Astrocyte of the cerebellum (primary cell): ENCODE measurements around the gene RO60.

ENCODE experiments used
- DNase-seq: peaks from one replicate; pipeline ENCODE4 v3.0.0-alpha.2; 2011; ENCODE audit warnings: low read depth
- H3K4me3 ChIP-seq: 2 replicates; pipeline ENCODE4 v1.5.1; 2011; ENCODE audit warnings: mild to moderate bottlenecking, low read depth, low read length, moderate library complexity
- in situ Hi-C: cut with HindIII; loops from 2 replicates; pipeline ENCODE4 v1.10.0; 2017; ENCODE audit warnings: low sequenced_read_pairs
- TF ChIP-seq, protein P1 (sequence below): IDR thresholded peaks from 2 replicates; pipeline ENCODE4 v1.5.1; 2012; ENCODE audit warnings: low read length, low read depth, moderate library complexity, mild to moderate bottlenecking; ENCODE audit errors: missing control alignments

Gene RO60

DNA sequence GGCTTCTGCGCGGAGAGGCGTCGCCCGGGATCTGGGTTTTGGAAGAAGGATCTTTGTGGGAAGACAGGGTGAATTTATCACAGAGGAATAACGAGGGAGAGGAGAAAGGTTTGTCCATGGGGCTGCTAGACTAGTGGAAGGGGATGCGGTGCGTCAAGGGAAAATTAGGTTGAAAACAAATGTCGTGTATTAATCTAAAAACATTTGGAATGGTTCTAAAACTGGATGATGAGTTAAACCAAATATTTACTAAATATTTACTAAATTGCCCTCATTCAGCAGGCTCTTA lies 647 bp downstream of the RO60 start:
- DNase-seq, result no peak
- peak overlapping the region; percentile 92 for H3K4me3 ChIP-seq
- TF ChIP-seq, protein P1, sequence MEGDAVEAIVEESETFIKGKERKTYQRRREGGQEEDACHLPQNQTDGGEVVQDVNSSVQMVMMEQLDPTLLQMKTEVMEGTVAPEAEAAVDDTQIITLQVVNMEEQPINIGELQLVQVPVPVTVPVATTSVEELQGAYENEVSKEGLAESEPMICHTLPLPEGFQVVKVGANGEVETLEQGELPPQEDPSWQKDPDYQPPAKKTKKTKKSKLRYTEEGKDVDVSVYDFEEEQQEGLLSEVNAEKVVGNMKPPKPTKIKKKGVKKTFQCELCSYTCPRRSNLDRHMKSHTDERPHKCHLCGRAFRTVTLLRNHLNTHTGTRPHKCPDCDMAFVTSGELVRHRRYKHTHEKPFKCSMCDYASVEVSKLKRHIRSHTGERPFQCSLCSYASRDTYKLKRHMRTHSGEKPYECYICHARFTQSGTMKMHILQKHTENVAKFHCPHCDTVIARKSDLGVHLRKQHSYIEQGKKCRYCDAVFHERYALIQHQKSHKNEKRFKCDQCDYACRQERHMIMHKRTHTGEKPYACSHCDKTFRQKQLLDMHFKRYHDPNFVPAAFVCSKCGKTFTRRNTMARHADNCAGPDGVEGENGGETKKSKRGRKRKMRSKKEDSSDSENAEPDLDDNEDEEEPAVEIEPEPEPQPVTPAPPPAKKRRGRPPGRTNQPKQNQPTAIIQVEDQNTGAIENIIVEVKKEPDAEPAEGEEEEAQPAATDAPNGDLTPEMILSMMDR, result no peak
- in situ Hi-C loops, result no loop called here

GRCh38 chr1:193060406-193060805 lies 994 bp downstream of the RO60 start:
- in situ Hi-C loops, result no loop called here
- DNase-seq, result no peak

GRCh38 chr1:193060938-193061337 lies 1.5 kb downstream of the RO60 start:
- peak overlapping the region; percentile 92 for H3K4me3 ChIP-seq
- in situ Hi-C loops, result no loop called here
- no peak for DNase-seq
- TF ChIP-seq, protein P1, result no peak

More at GRCh38 chr1:193060406-193060805, 994 bp downstream of the RO60 start:
- H3K4me3 ChIP-seq, result peak overlapping the region; percentile 92
- TF ChIP-seq, protein P1, result no peak

GRCh38 chr1:193062698-193063463 lies 3.5 kb downstream of the RO60 start:
- in situ Hi-C loops, result no loop called here
- no peak for DNase-seq
- H3K4me3 ChIP-seq, result no peak overlapping the region
- TF ChIP-seq, protein P1, result no peak

- TF ChIP-seq, protein P1, result no peak
- no peak overlapping the region for H3K4me3 ChIP-seq
- no peak for DNase-seq
- in situ Hi-C loops, result no loop called here
Measured at GRCh38 chr1:193065954-193066353, 6.5 kb downstream of the RO60 start.

DNA sequence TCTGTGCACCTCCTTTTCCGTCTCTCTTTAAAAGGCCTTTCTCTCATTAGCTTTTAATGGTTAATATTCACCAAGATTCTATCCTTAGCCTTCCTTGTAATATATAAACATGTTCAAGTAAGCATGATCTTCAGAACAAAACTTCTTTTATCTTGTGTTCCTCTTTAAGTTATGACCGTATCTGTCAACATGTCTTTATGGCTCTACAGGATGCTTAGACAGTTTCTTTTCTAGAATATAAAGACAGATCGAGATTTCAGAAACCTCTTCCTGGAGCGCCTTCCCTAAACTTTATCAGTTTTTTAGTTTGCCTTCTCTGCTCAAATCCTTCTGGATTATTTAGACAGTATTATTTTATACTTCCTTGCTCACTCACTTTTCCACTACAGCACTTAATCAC lies 7.2 kb downstream of the RO60 start:
- no peak overlapping the region for H3K4me3 ChIP-seq
- in situ Hi-C loops, result no loop called here
- TF ChIP-seq, protein P1, result no peak
- no peak for DNase-seq
